Keratinocyte (primary cell): ENCODE measurements around the gene FOLR1.

Experiments used
- CTCF ChIP-seq, 3 experiments: IDR thresholded peaks in 1 of 3; conservative IDR thresholded peaks in 1 of 3; optimal IDR thresholded peaks in 1 of 3; 2 replicates in 2 of 3; 3 replicates in 1 of 3; pipeline versions ENCODE3 to v1.5.1; 2011; ENCODE audit warnings: low read length in 3 of 3, mild to moderate bottlenecking in 3 of 3, moderate library complexity in 2 of 3, control low read depth in 1 of 3, inconsistent platforms in 1 of 3; ENCODE audit not compliant: insufficient read depth in 2 of 3; ENCODE audit errors: extremely low read depth in 1 of 3
- EZH2 ChIP-seq: IDR thresholded peaks from one replicate; pipeline ENCODE4 v1.6.1; 2012; ENCODE audit warnings: inconsistent platforms, mild to moderate bottlenecking, low read length, moderate library complexity

- TF ChIP-seq CTCF (optimal IDR thresholded peaks at IDR 0.05 in 1 of 3, IDR thresholded peaks at IDR 0.05 in 1 of 3, conservative IDR thresholded peaks at IDR 0.05 in 1 of 3; ENCODE audit: extremely low read depth in 1 of 3, insufficient read depth in 2 of 3, low read length in 3 of 3) = no peak
- TF ChIP-seq EZH2 = no peak
Observed at GRCh38 chr11:72233773-72234513, 42.0 kb downstream of the FOLR1 start.
